ENCODE measurements around the gene SPTBN2. TPM values are rescaled to one million over a fixed set of nuclear protein-coding genes. Genes with fewer than 3 reads are reported as not detected.

SPTBN2 gene
- total RNA-seq, 4 donors from 2014 or later, result 1.7 to 23.1 (median 6.0) TPM

DNA sequence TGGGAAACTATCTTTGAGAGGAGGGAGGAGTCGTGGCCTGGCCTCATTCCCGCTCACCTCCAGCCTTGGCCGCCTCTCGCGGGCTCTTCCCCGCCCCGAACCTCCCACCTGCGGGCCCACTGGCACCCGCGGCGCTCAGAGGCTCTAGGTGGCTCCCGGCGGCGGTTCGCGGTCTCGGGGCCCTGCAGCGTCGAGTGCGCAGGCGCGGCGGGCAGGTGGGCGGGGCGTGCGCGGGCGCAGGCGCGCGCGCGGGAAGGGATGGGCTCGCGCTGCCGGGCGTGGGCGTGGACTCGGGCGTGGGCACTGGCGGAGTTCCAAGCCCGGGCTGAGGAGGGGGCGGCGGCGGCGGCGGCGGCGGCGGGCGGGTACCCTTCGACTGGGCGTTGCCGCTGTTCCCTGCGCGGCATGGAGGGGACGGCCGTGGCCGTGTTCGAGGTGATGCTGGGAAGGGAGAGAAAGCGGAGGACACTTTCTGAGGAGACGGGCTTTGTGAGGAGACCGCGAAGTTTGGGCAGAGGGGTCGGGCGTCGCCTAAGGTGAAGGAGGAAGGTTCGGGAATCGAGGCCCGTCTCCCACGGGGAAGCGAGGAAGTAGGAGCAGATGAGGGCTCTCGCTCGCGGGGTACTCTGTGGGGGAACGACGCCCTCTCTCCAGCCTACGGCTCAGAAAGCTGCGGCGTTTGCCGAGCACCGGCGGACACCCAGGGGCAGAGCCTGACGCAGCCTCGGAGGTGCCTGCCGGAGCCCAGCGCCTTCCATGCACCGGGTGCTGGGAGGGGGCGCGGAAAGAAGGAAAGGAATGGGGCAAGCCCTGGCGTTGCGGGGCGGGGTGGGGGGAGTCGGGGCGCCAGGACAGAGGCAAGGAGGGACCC is 15.7 kb upstream of the SPTBN2 start:
- TF ChIP-seq POLR2A (IDR thresholded peaks at IDR 0.05), result peak; percentile 63 to 81
- TF ChIP-seq, protein P1, sequence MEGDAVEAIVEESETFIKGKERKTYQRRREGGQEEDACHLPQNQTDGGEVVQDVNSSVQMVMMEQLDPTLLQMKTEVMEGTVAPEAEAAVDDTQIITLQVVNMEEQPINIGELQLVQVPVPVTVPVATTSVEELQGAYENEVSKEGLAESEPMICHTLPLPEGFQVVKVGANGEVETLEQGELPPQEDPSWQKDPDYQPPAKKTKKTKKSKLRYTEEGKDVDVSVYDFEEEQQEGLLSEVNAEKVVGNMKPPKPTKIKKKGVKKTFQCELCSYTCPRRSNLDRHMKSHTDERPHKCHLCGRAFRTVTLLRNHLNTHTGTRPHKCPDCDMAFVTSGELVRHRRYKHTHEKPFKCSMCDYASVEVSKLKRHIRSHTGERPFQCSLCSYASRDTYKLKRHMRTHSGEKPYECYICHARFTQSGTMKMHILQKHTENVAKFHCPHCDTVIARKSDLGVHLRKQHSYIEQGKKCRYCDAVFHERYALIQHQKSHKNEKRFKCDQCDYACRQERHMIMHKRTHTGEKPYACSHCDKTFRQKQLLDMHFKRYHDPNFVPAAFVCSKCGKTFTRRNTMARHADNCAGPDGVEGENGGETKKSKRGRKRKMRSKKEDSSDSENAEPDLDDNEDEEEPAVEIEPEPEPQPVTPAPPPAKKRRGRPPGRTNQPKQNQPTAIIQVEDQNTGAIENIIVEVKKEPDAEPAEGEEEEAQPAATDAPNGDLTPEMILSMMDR (IDR thresholded peaks at IDR 0.05), result peak in 1 of 6 experiments; percentile 23
- Histone ChIP-seq H3K27me3 (no peaks in the 10 kb centered on the region), H3K27ac (peak overlapping the region; percentile 81 to 93 (median 90)), H3K36me3 (no peaks in the 10 kb centered on the region), H3K4me1 (peaks cover 0 to 13% (median 8%) of the 10 kb centered on the region in 4 donors), H3K4me3 (peak overlapping the region; percentile 52 to 91 (median 73)), H3K9me3 (no peaks in the 10 kb centered on the region)
- DNase-seq, result peak; percentile 84 to 95 (median 94)

DNA sequence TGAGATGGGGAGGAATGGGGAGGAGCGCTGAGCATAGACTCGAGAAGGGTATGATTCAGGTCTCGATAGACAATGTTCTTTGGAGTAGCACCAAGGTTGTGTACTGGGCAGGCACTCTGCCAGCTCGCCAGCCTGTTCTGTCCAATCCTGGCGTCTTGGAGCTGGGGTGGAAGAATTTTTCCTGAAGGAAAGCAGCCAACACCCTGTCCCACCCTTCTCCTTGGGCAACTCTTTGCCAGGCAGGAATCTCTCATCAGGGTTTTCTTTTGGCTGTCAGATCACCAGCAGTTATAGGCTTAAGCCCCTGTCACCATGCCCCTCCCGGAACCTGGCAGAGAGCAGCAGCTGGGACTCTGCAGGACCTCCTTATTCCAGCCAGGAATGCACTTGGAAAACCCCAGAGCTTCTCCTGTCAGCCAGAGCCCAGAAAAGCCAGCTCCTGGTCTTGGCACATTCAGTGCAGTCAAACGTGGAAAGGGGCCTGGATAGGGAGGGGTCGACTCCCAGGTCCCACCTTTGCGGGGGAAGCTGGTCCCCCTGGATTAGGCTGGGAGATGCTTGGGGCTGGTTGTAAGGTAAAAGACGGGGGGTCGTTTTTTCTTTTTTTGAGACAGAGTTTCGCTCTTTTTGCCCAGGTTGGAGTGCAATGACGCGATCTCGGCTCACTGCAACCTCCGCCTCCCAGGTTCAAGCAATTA is 14.4 kb upstream of the SPTBN2 start:
- TF ChIP-seq, protein P1 (IDR thresholded peaks at IDR 0.05), result no peak
- peak in 1 of 2 donors; percentile 60 for TF ChIP-seq POLR2A (IDR thresholded peaks at IDR 0.05)
- H3K27ac ChIP-seq, result peak overlapping the region in 3 of 4 donors; percentile 81 to 93 (median 92)
- DNase-seq, result peak in 2 of 3 donors; percentile 84
- H3K4me3 ChIP-seq, result peak overlapping the region in 2 of 4 donors; percentile 65 to 91
- H3K4me1 ChIP-seq, result peaks cover 0 to 13% (median 8%) of the 10 kb centered on the region in 4 donors
- H3K36me3 ChIP-seq, result no peaks in the 10 kb centered on the region
- no peaks in the 10 kb centered on the region for H3K9me3 ChIP-seq
- H3K27me3 ChIP-seq, result no peaks in the 10 kb centered on the region

DNA sequence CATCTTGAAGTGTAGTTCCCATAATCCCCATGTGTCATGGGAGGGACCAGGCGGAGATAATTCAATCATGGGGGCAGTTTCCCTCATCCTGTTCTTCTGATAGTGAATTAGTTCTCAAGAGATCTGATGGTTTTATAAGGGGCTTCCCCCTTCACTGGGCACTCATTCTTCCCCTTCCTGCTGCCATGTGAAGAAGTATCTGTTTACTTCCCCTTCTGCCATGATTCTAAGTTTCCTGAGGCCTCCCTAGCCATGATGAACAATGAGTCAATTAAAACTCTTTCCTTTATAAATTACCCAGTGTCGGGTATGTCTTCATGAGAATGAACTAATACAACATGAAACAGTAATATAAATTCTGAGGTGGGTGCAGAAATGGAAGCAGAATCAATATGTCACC is 12.1 kb upstream of the SPTBN2 start:
- Histone ChIP-seq H3K36me3 (no peaks in the 10 kb centered on the region), H3K27ac (no peak overlapping the region), H3K4me3 (no peak overlapping the region), H3K9me3 (no peaks in the 10 kb centered on the region), H3K27me3 (no peaks in the 10 kb centered on the region), H3K4me1 (peaks cover 0 to 13% (median 8%) of the 10 kb centered on the region in 4 donors)
- TF ChIP-seq POLR2A (IDR thresholded peaks at IDR 0.05), result no peak
- no peak for DNase-seq

DNA sequence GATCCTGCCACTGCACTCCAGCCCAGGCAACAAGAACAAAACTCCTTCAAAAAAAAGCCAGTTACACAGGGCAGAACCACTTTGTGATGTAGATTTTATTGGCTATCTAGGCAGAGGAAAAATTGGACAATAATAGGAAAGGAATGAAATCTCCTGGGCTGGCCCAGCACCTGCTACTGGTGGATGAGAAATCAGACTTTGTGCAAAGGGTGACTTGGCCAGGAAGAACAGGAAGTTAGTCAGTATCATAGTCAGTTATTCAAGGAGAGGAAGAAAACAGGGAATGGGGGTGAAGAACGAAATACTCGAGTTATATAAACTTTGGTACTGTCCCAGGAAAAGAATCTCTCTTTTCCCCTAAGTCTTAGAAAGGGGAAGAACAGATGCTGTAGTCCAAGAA is 11.0 kb upstream of the SPTBN2 start:
- TF ChIP-seq POLR2A (IDR thresholded peaks at IDR 0.05), result no peak
- TF ChIP-seq, protein P1 (IDR thresholded peaks at IDR 0.05), result no peak
- Histone ChIP-seq H3K4me3 (no peak overlapping the region), H3K4me1 (peaks cover 0 to 7% (median 5%) of the 10 kb centered on the region in 4 donors), H3K27me3 (no peaks in the 10 kb centered on the region), H3K27ac (no peak overlapping the region), H3K9me3 (no peaks in the 10 kb centered on the region), H3K36me3 (no peaks in the 10 kb centered on the region)
- DNase-seq, result no peak

DNA sequence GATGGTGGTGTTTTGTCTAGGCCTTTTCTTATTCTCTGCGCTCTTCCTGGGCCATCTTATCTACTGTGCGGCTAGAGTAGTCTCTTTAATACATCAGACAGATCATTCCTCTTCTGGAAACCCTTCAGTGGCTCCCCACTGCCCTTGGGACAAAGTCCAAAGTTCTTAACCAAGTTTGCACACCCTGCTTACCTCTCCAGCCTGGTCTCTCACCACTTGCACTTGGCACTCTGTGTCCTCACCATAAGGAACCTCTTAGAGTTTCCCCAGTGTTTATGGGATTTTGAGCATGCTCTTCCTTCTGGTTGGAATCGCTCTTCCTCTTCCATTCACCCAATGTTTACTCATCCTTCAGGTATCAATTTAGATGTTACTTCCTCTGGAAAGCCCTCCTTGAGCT is 5.2 kb upstream of the SPTBN2 start:
- H3K9me3 ChIP-seq, result no peaks in the 10 kb centered on the region
- H3K27me3 ChIP-seq, result no peaks in the 10 kb centered on the region
- H3K4me3 ChIP-seq, result no peak overlapping the region
- TF ChIP-seq, protein P1 (IDR thresholded peaks at IDR 0.05), result no peak
- no peak for TF ChIP-seq POLR2A (IDR thresholded peaks at IDR 0.05)
- no peak overlapping the region for H3K27ac ChIP-seq
- DNase-seq, result no peak
- no peaks in the 10 kb centered on the region for H3K36me3 ChIP-seq
- H3K4me1 ChIP-seq, result no peaks in the 10 kb centered on the region

DNA sequence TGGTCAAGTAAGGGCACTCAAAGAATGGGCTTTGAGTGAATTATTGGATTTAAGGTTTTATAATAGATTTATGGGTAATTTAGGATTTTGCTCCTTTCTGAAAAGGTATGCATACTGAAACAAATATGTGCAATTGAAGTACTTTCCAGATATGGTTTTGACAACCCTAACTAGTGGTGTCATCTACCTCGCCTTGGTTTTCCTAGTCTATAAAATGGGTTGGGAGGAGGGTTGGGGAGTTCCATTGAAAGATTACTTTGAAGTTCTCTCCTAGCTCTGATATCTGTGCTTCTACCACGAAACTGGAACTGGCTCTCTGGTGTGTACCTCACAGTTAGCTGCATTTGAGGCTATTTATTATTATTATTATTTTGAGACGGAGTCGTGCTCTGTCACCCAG is 431 bp upstream of the SPTBN2 start:
- no peak for TF ChIP-seq POLR2A (IDR thresholded peaks at IDR 0.05)
- H3K27ac ChIP-seq, result no peak overlapping the region
- no peaks in the 10 kb centered on the region for H3K9me3 ChIP-seq
- H3K4me1 ChIP-seq, result peaks cover 0 to 15% (median 5%) of the 10 kb centered on the region in 4 donors
- H3K27me3 ChIP-seq, result peaks cover 0 to 6% of the 10 kb centered on the region in 2 donors
- no peaks in the 10 kb centered on the region for H3K36me3 ChIP-seq
- peak in 1 of 3 donors; percentile 7 for DNase-seq
- no peak overlapping the region for H3K4me3 ChIP-seq

Measured in Peyer's patch (tissue), 4 donors.